ENCODE measurements around the gene AGA. TPM values are rescaled to one million over a fixed set of nuclear protein-coding genes. Genes with fewer than 3 reads are reported as not detected.

The AGA gene
- total RNA-seq, 4 donors from 2014 or later, result 5.4 to 32.2 (median 22.1) TPM; not detected in 1

- TF ChIP-seq POLR2A (IDR thresholded peaks at IDR 0.05) (no peak), POLR2AphosphoS5 (IDR thresholded peaks at IDR 0.05) (no peak), CTCF (IDR thresholded peaks at IDR 0.05) (no peak), EP300 (IDR thresholded peaks at IDR 0.05; ENCODE audit: low read depth) (no peak)
- no peak overlapping the region for H3K27ac ChIP-seq
- H3K4me3 ChIP-seq, result no peak overlapping the region
- H3K27me3 ChIP-seq, result no peaks in the 10 kb centered on the region
- WGBS, 2 donors (ENCODE audit: low coverage in 1 of 2), result 78 to 83% methylated on average over 1 of the region's 1 CpG
- intact Hi-C loops (cut with DNase I; ENCODE audit: low total_unique reads) (no loop called here), in situ Hi-C loops (cut with MboI; ENCODE audit: low pct_ligation_motif_present in 1 of 4, low pct_unique_long_range_greater_than_20kb in 1 of 4, low sequenced_read_pairs in 3 of 4) (no loop called here)
- no peaks in the 10 kb centered on the region for H3K9me3 ChIP-seq
- no peak for DNase-seq
- H3K4me1 ChIP-seq, result no peaks in the 10 kb centered on the region
- H3K36me3 ChIP-seq, result no peaks in the 10 kb centered on the region
Measured at GRCh38 chr4:177487977-177488376, 45.7 kb upstream of the AGA start.

- H3K9me3 ChIP-seq, result no peaks in the 10 kb centered on the region
- TF ChIP-seq POLR2AphosphoS5 (IDR thresholded peaks at IDR 0.05) (no peak), EP300 (IDR thresholded peaks at IDR 0.05; ENCODE audit: low read depth) (no peak), CTCF (IDR thresholded peaks at IDR 0.05) (no peak), POLR2A (IDR thresholded peaks at IDR 0.05) (no peak)
- no peak overlapping the region for H3K4me3 ChIP-seq
- DNase-seq, result no peak
- WGBS, 2 donors (ENCODE audit: low coverage in 1 of 2), result 81 to 89% methylated on average over 1 of the region's 1 CpG
- in situ Hi-C loops (cut with MboI; ENCODE audit: low pct_ligation_motif_present in 1 of 4, low pct_unique_long_range_greater_than_20kb in 1 of 4, low sequenced_read_pairs in 3 of 4) (no loop called here), intact Hi-C loops (cut with DNase I; ENCODE audit: low total_unique reads) (no loop called here)
- no peak overlapping the region for H3K27ac ChIP-seq
- no peaks in the 10 kb centered on the region for H3K36me3 ChIP-seq
- no peaks in the 10 kb centered on the region for H3K27me3 ChIP-seq
- no peaks in the 10 kb centered on the region for H3K4me1 ChIP-seq
Measured at GRCh38 chr4:177485528-177485927, 43.3 kb upstream of the AGA start.

GRCh38 chr4:177484613-177485021 lies 42.4 kb upstream of the AGA start:
- no peak overlapping the region for H3K4me3 ChIP-seq
- in situ Hi-C loops (cut with MboI; ENCODE audit: low pct_ligation_motif_present in 1 of 4, low pct_unique_long_range_greater_than_20kb in 1 of 4, low sequenced_read_pairs in 3 of 4) (no loop called here), intact Hi-C loops (cut with DNase I; ENCODE audit: low total_unique reads) (no loop called here)
- no peak for DNase-seq
- no peak overlapping the region for H3K27ac ChIP-seq
- H3K9me3 ChIP-seq, result no peaks in the 10 kb centered on the region
- no peaks in the 10 kb centered on the region for H3K4me1 ChIP-seq
- TF ChIP-seq POLR2AphosphoS5 (IDR thresholded peaks at IDR 0.05), result no peak
- TF ChIP-seq EP300 (IDR thresholded peaks at IDR 0.05; ENCODE audit: low read depth), result no peak
- no peak for TF ChIP-seq POLR2A (IDR thresholded peaks at IDR 0.05)
- TF ChIP-seq CTCF (IDR thresholded peaks at IDR 0.05), result no peak
- H3K27me3 ChIP-seq, result no peaks in the 10 kb centered on the region
- 20 to 94% methylated on average over 1 of the region's 1 CpG for WGBS, 2 donors (ENCODE audit: low coverage in 1 of 2)
- no peaks in the 10 kb centered on the region for H3K36me3 ChIP-seq

GRCh38 chr4:177483760-177484159 lies 41.5 kb upstream of the AGA start:
- in situ Hi-C loops (cut with MboI; ENCODE audit: low pct_ligation_motif_present in 1 of 4, low pct_unique_long_range_greater_than_20kb in 1 of 4, low sequenced_read_pairs in 3 of 4) (no loop called here), intact Hi-C loops (cut with DNase I; ENCODE audit: low total_unique reads) (no loop called here)
- no peaks in the 10 kb centered on the region for H3K4me1 ChIP-seq
- no peaks in the 10 kb centered on the region for H3K9me3 ChIP-seq
- no peaks in the 10 kb centered on the region for H3K36me3 ChIP-seq
- no peak overlapping the region for H3K27ac ChIP-seq
- H3K27me3 ChIP-seq, result no peaks in the 10 kb centered on the region
- WGBS, 2 donors (ENCODE audit: low coverage in 1 of 2), result 70 to 77% methylated on average over 3 of the region's 3 CpGs
- TF ChIP-seq EP300 (IDR thresholded peaks at IDR 0.05; ENCODE audit: low read depth) (no peak), POLR2AphosphoS5 (IDR thresholded peaks at IDR 0.05) (no peak), POLR2A (IDR thresholded peaks at IDR 0.05) (no peak), CTCF (IDR thresholded peaks at IDR 0.05) (no peak)
- H3K4me3 ChIP-seq, result no peak overlapping the region
- no peak for DNase-seq
